ENCODE data around the gene CCNG2. TPM values are rescaled to one million over a fixed set of nuclear protein-coding genes. Genes with fewer than 3 reads are reported as not detected.

The CCNG2 gene
- total and polyA plus RNA-seq, 11 donors, result 2.4 to 18.7 (median 5.7) TPM

DNA sequence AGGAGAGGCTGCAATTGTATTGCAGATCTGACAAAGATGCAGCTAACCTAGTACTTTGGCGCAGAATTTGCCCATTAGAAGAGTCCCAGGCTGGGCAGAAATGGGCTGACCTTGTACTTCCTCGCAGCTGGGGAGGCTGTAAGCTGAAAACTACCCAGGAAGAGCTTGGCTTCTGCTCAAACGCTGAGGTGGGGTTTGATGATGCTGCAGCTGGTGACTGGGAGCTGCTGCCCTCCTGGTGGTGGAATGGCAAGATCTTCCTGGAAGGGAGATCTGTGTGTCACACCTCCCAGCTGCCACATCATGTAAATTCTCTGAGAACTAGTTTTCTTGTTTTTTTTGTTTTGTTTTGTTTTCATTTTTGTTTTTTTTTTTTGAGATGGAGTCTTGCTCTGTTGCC, 17.4 kb downstream of the CCNG2 start:
- Histone ChIP-seq H3K27me3 (no peaks in the 10 kb centered on the region), H3K36me3 (peaks cover 0 to 15% (median 3%) of the 10 kb centered on the region in 9 donors), H3K4me3 (no peak overlapping the region), H3K4me1 (peaks cover 0 to 5% (median 0%) of the 10 kb centered on the region in 12 donors), H3K9me3 (no peaks in the 10 kb centered on the region), H3K27ac (no peak overlapping the region)
- DNase-seq (no peak), ATAC-seq (no peak)
- TF ChIP-seq POLR2A (IDR thresholded peaks at IDR 0.05), result no peak
- TF ChIP-seq, protein P1, sequence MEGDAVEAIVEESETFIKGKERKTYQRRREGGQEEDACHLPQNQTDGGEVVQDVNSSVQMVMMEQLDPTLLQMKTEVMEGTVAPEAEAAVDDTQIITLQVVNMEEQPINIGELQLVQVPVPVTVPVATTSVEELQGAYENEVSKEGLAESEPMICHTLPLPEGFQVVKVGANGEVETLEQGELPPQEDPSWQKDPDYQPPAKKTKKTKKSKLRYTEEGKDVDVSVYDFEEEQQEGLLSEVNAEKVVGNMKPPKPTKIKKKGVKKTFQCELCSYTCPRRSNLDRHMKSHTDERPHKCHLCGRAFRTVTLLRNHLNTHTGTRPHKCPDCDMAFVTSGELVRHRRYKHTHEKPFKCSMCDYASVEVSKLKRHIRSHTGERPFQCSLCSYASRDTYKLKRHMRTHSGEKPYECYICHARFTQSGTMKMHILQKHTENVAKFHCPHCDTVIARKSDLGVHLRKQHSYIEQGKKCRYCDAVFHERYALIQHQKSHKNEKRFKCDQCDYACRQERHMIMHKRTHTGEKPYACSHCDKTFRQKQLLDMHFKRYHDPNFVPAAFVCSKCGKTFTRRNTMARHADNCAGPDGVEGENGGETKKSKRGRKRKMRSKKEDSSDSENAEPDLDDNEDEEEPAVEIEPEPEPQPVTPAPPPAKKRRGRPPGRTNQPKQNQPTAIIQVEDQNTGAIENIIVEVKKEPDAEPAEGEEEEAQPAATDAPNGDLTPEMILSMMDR (IDR thresholded peaks at IDR 0.05), result no peak
- intact Hi-C loops (cut with DNase I), result no loop called here
- WGBS, 4 donors, result 69 to 76% (median 70%) methylated on average over 3 of the region's 3 CpGs

DNA sequence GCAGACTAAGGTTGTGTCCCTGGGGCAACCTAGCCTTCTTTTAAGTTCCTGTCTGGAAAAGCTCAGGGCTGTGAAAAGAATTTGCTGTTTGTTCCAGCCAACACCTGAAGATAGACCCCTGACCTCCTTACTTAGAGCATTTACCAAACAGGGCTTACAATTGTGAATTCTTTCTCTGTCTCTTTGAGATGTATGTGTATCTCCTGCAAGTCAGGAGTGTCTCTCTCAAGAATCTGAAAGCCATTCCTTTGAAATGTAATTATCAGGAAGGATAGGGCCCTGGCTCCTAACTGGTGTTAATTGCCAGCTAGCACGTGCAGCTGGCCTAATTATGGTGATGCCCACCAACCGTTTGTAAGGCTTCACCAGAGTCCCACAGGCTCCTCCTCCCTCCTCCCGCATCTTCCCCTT, 18.2 kb downstream of the CCNG2 start:
- Histone ChIP-seq H3K9me3 (no peaks in the 10 kb centered on the region), H3K4me3 (no peak overlapping the region), H3K4me1 (no peaks in the 10 kb centered on the region), H3K36me3 (peaks cover 0 to 8% (median 0%) of the 10 kb centered on the region in 9 donors), H3K27ac (no peak overlapping the region), H3K27me3 (no peaks in the 10 kb centered on the region)
- DNase-seq (no peak), ATAC-seq (no peak)
- intact Hi-C loops (cut with DNase I), result no loop called here
- WGBS, 4 donors, result 66 to 78% (median 76%) methylated on average over 3 of the region's 3 CpGs
- TF ChIP-seq, protein P1 (IDR thresholded peaks at IDR 0.05), result no peak
- TF ChIP-seq POLR2A (IDR thresholded peaks at IDR 0.05), result no peak

DNA sequence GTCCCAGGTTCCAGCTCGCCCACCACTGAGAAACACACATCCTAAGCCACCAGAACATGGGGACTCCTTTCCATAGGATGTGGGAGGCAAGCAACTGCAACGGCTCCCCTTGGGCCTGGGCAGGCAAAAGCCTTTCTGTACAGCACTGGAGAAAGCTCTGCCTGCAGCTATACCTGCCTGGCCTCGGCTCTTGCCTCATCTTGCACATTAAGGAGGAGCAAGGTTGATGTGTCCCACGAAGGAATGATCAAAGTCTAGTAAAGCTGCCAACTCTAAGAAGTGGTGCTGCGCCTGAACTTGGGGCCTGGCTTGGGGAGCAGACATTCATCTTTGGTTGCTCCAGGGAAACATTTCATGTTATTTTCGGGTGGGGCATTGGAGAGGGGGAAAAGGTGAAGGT, 19.6 kb downstream of the CCNG2 start:
- intact Hi-C loops (cut with DNase I), result no loop called here
- DNase-seq, result no peak

DNA sequence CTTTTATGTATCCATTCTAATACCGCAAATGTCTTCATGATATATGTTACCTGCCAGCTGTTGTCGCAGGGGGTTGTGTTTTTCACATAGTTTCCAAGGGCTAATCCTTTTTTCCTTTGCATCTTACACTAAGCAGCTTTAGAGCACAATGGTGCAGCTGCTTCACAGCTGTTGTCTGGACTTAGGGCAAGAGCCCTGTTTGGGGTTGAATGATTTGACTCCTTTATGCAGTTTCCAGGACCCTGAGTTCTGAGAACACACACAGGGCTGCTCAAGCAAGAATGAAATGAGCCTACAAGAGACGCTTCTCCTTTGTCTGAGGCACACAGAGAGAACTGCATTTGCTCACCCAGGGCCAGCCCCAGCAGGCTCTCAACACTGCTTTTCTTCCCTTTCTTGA, 20.2 kb downstream of the CCNG2 start:
- Histone ChIP-seq H3K27ac (no peak overlapping the region), H3K4me1 (no peaks in the 10 kb centered on the region), H3K27me3 (no peaks in the 10 kb centered on the region), H3K36me3 (no peaks in the 10 kb centered on the region), H3K4me3 (no peak overlapping the region), H3K9me3 (no peaks in the 10 kb centered on the region)
- DNase-seq (no peak), ATAC-seq (peak in 2 of 4 donors; percentile 29 to 48)
- TF ChIP-seq, protein P1 (IDR thresholded peaks at IDR 0.05), result no peak
- TF ChIP-seq POLR2A (IDR thresholded peaks at IDR 0.05), result no peak
- WGBS, 4 donors, result 81 to 89% (median 83%) methylated on average over 3 of the region's 3 CpGs
- intact Hi-C loops (cut with DNase I), result no loop called here

More for the DNA sequence above, 19.6 kb downstream of the CCNG2 start:
- no peak for TF ChIP-seq POLR2A (IDR thresholded peaks at IDR 0.05)
- TF ChIP-seq, protein P1 (IDR thresholded peaks at IDR 0.05), result no peak
- WGBS, 4 donors, result 68 to 78% (median 77%) methylated on average over 6 of the region's 6 CpGs
- H3K4me3 ChIP-seq, result no peak overlapping the region
- no peaks in the 10 kb centered on the region for H3K27me3 ChIP-seq
- H3K9me3 ChIP-seq, result no peaks in the 10 kb centered on the region
- no peaks in the 10 kb centered on the region for H3K4me1 ChIP-seq
- ATAC-seq, result no peak
- no peak overlapping the region for H3K27ac ChIP-seq
- no peaks in the 10 kb centered on the region for H3K36me3 ChIP-seq
